T1000 (cell line): ENCODE results near the gene SLCO4A1.

ENCODE experiments used
- DNase-seq: peaks from one replicate; lab custom pipeline; 2025; ENCODE audit warnings: mixed read lengths; lab: John Stamatoyannopoulos, UW

Gene SLCO4A1

GRCh38 chr20:62688083-62688482 lies 45.8 kb downstream of the SLCO4A1 start:
- DNase-seq, result no peak

- no peak for DNase-seq
These were observed 46.7 kb downstream of the SLCO4A1 start for GRCh38 chr20:62688855-62689460.

GRCh38 chr20:62689861-62690260 lies 47.6 kb downstream of the SLCO4A1 start:
- DNase-seq, result no peak

GRCh38 chr20:62690261-62690820 lies 48.0 kb downstream of the SLCO4A1 start:
- no peak for DNase-seq

GRCh38 chr20:62691487-62691886 lies 49.2 kb downstream of the SLCO4A1 start:
- DNase-seq, result no peak

GRCh38 chr20:62692176-62692575 lies 49.9 kb downstream of the SLCO4A1 start:
- no peak for DNase-seq

- DNase-seq, result no peak
These were observed 50.7 kb downstream of the SLCO4A1 start for GRCh38 chr20:62692801-62693523.

GRCh38 chr20:62693524-62693922 lies 51.2 kb downstream of the SLCO4A1 start:
- DNase-seq, result no peak

GRCh38 chr20:62694106-62694505 lies 51.8 kb downstream of the SLCO4A1 start:
- DNase-seq, result no peak

- DNase-seq, result no peak
These were observed 52.6 kb downstream of the SLCO4A1 start for GRCh38 chr20:62694868-62695267.

GRCh38 chr20:62695448-62696414 lies 53.4 kb downstream of the SLCO4A1 start:
- DNase-seq, result no peak

GRCh38 chr20:62696434-62696957 lies 54.2 kb downstream of the SLCO4A1 start:
- DNase-seq, result no peak

- DNase-seq, result no peak
These were observed 54.7 kb downstream of the SLCO4A1 start for GRCh38 chr20:62696989-62697388.

- no peak for DNase-seq
These were observed 55.2 kb downstream of the SLCO4A1 start for GRCh38 chr20:62697468-62697912.

GRCh38 chr20:62698231-62698630 lies 55.9 kb downstream of the SLCO4A1 start:
- no peak for DNase-seq

GRCh38 chr20:62699296-62699695 lies 57.0 kb downstream of the SLCO4A1 start:
- no peak for DNase-seq

- no peak for DNase-seq
These were observed 57.4 kb downstream of the SLCO4A1 start for GRCh38 chr20:62699741-62700140.

GRCh38 chr20:62700261-62700930 lies 58.1 kb downstream of the SLCO4A1 start:
- no peak for DNase-seq

- no peak for DNase-seq
These were observed 59.1 kb downstream of the SLCO4A1 start for GRCh38 chr20:62701161-62702012.

- no peak for DNase-seq
These were observed 59.7 kb downstream of the SLCO4A1 start for GRCh38 chr20:62702013-62702300.
